Measurements from ENCODE around the gene MIEN1. TPM values are rescaled to one million over a fixed set of nuclear protein-coding genes. Genes with fewer than 3 reads are reported as not detected.

MIEN1 gene
- total and polyA plus RNA-seq, 2 of the 13 experiments (the other 11 are each of a cell fraction or from before 2014, with no cell fraction given) = 40.6 to 56.6 TPM

- TF ChIP-seq EP300 (IDR thresholded peaks at IDR 0.05; ENCODE audit: low read depth in 2 of 2, low read length in 2 of 2) (peak in 1 of 2 experiments; percentile 44; a peak in 1 of 4 replicates), EP300 (CRISPR knock-in tag; IDR thresholded peaks at IDR 0.05; ENCODE audit: borderline replicate concordance) (peak; percentile 62; the same call in 1 of the 2 replicates), SSRP1 (CRISPR knock-in tag; IDR thresholded peaks at IDR 0.05) (no peak), ZNF253 (CRISPR knock-in tag; IDR thresholded peaks at IDR 0.05; ENCODE audit: borderline replicate concordance) (no peak), ZNF18 (CRISPR knock-in tag; IDR thresholded peaks at IDR 0.05; ENCODE audit: insufficient replicate concordance) (peak; percentile 69), KLF13 (CRISPR knock-in tag; IDR thresholded peaks at IDR 0.05) (no peak), TCF12 (IDR thresholded peaks at IDR 0.05) (no peak), TCF12 (CRISPR knock-in tag; IDR thresholded peaks at IDR 0.05) (peak; percentile 53; the same call in 1 of the 2 replicates), MXD1 (CRISPR knock-in tag; IDR thresholded peaks at IDR 0.05) (no peak), ZBTB34 (CRISPR knock-in tag; IDR thresholded peaks at IDR 0.05) (no peak), ZNF550 (CRISPR knock-in tag; IDR thresholded peaks at IDR 0.05; ENCODE audit: borderline replicate concordance) (no peak), RNF2 (conservative IDR thresholded peaks at IDR 0.05; ENCODE audit: low read depth) (no peak), SOX13 (IDR thresholded peaks at IDR 0.05) (0 out of 2 replicates have a peak, but pooled peaks have one; percentile 20), SOX13 (CRISPR knock-in tag; conservative IDR thresholded peaks at IDR 0.05 in 1 of 2, IDR thresholded peaks at IDR 0.05 in 1 of 2) (peak in 1 of 2 experiments; percentile 69; a peak in 2 of 4 replicates), PHF5A (CRISPR knock-in tag; IDR thresholded peaks at IDR 0.05; ENCODE audit: low read depth, unreplicated experiment) (no peak), SP5 (CRISPR knock-in tag; IDR thresholded peaks at IDR 0.05; ENCODE audit: borderline replicate concordance, low read depth) (peak; percentile 94), POLR2AphosphoS5 (IDR thresholded peaks at IDR 0.05; ENCODE audit: low read depth, low read length) (no peak), THRA (CRISPR knock-in tag; IDR thresholded peaks at IDR 0.05; ENCODE audit: borderline replicate concordance) (peak; percentile 70; the same call in 1 of the 2 replicates), CSRNP1 (CRISPR knock-in tag; IDR thresholded peaks at IDR 0.05) (0 out of 2 replicates have a peak, but pooled peaks have one; percentile 0), ZNF562 (CRISPR knock-in tag; IDR thresholded peaks at IDR 0.05; ENCODE audit: borderline replicate concordance) (no peak), ATF1 (CRISPR knock-in tag; IDR thresholded peaks at IDR 0.05) (no peak)
Observed at GRCh38 chr17:39740357-39741111, 10.2 kb upstream of the MIEN1 start (continued).

Data from HepG2 (cell line).